ENCODE data around the gene GATM. TPM values are rescaled to one million over a fixed set of nuclear protein-coding genes. Genes with fewer than 3 reads are reported as not detected.
"Not testable (repeated sequence)": the region's sequence is repeated elsewhere in the genome, so short reads cannot be mapped to it uniquely, and the experiment has no call there.

Gene GATM
- total RNA-seq, 1 donor, result 0.72 TPM

- Histone ChIP-seq H3K9me3 (ENCODE audit: low read depth, low read length) (no peaks in the 10 kb centered on the region), H3K4me1 (ENCODE audit: insufficient read depth, low read length) (no peaks in the 10 kb centered on the region), H3K27me3 (ENCODE audit: insufficient read depth, low read length) (peaks cover 35% of the 10 kb centered on the region), H2AFZ (ENCODE audit: low read length) (no peak overlapping the region), H3K4me2 (ENCODE audit: insufficient read depth, low read length) (no peak overlapping the region), H3K27ac (ENCODE audit: low read depth, low read length) (no peak overlapping the region), H3K4me3 (ENCODE audit: insufficient read depth, low read length) (no peak overlapping the region), H3K79me2 (ENCODE audit: insufficient read depth, low read length) (no peaks in the 10 kb centered on the region), H3K36me3 (ENCODE audit: insufficient read depth, low read length) (no peaks in the 10 kb centered on the region), H4K20me1 (ENCODE audit: insufficient read depth, low read length) (no peaks in the 10 kb centered on the region)
- no peak for DNase-seq (ENCODE audit: insufficient read length, low spot score, missing footprints)
- TF ChIP-seq CTCF (IDR thresholded peaks at IDR 0.05; ENCODE audit: extremely low read depth, low read depth, low read length), result no peak
Observed at GRCh38 chr15:45372041-45372995, 6.0 kb downstream of the GATM start.

GRCh38 chr15:45371546-45371945 lies 6.8 kb downstream of the GATM start:
- Histone ChIP-seq H3K4me2 (ENCODE audit: insufficient read depth, low read length) (no peak overlapping the region), H3K4me1 (ENCODE audit: insufficient read depth, low read length) (no peaks in the 10 kb centered on the region), H3K27me3 (ENCODE audit: insufficient read depth, low read length) (peaks cover 28% of the 10 kb centered on the region), H3K79me2 (ENCODE audit: insufficient read depth, low read length) (no peaks in the 10 kb centered on the region), H3K27ac (ENCODE audit: low read depth, low read length) (no peak overlapping the region), H3K9me3 (ENCODE audit: low read depth, low read length) (no peaks in the 10 kb centered on the region), H3K36me3 (ENCODE audit: insufficient read depth, low read length) (no peaks in the 10 kb centered on the region), H2AFZ (ENCODE audit: low read length) (no peak overlapping the region), H4K20me1 (ENCODE audit: insufficient read depth, low read length) (no peaks in the 10 kb centered on the region), H3K4me3 (ENCODE audit: insufficient read depth, low read length) (no peak overlapping the region)
- no peak for DNase-seq (ENCODE audit: insufficient read length, low spot score, missing footprints)
- no peak for TF ChIP-seq CTCF (IDR thresholded peaks at IDR 0.05; ENCODE audit: extremely low read depth, low read depth, low read length)

GRCh38 chr15:45370042-45370441 lies 8.3 kb downstream of the GATM start:
- not testable (repeated sequence) for H3K9me3 ChIP-seq (ENCODE audit: low read depth, low read length); DNase-seq (ENCODE audit: insufficient read length, low spot score, missing footprints); H3K4me1 ChIP-seq (ENCODE audit: insufficient read depth, low read length); H4K20me1 ChIP-seq (ENCODE audit: insufficient read depth, low read length); H3K4me2 ChIP-seq (ENCODE audit: insufficient read depth, low read length); H3K36me3 ChIP-seq (ENCODE audit: insufficient read depth, low read length); H3K27ac ChIP-seq (ENCODE audit: low read depth, low read length); H3K4me3 ChIP-seq (ENCODE audit: insufficient read depth, low read length); H3K79me2 ChIP-seq (ENCODE audit: insufficient read depth, low read length); H2AFZ ChIP-seq (ENCODE audit: low read length)
- H3K27me3 ChIP-seq (ENCODE audit: insufficient read depth, low read length), result peaks cover 14% of the 10 kb centered on the region

- not testable (repeated sequence) for H3K36me3 ChIP-seq (ENCODE audit: insufficient read depth, low read length); H3K4me2 ChIP-seq (ENCODE audit: insufficient read depth, low read length); H4K20me1 ChIP-seq (ENCODE audit: insufficient read depth, low read length); H3K4me3 ChIP-seq (ENCODE audit: insufficient read depth, low read length); DNase-seq (ENCODE audit: insufficient read length, low spot score, missing footprints); H3K27me3 ChIP-seq (ENCODE audit: insufficient read depth, low read length); H3K4me1 ChIP-seq (ENCODE audit: insufficient read depth, low read length); H3K27ac ChIP-seq (ENCODE audit: low read depth, low read length); H3K79me2 ChIP-seq (ENCODE audit: insufficient read depth, low read length); H2AFZ ChIP-seq (ENCODE audit: low read length); H3K9me3 ChIP-seq (ENCODE audit: low read depth, low read length)
Observed at GRCh38 chr15:45367222-45367621, 11.1 kb downstream of the GATM start.

GRCh38 chr15:45364271-45364670 lies 14.1 kb downstream of the GATM start:
- TF ChIP-seq CTCF (IDR thresholded peaks at IDR 0.05; ENCODE audit: extremely low read depth, low read depth, low read length), result no peak
- DNase-seq (ENCODE audit: insufficient read length, low spot score, missing footprints), result no peak
- Histone ChIP-seq H3K27ac (ENCODE audit: low read depth, low read length) (no peak overlapping the region), H3K4me1 (ENCODE audit: insufficient read depth, low read length) (no peaks in the 10 kb centered on the region), H3K9me3 (ENCODE audit: low read depth, low read length) (no peaks in the 10 kb centered on the region), H4K20me1 (ENCODE audit: insufficient read depth, low read length) (no peaks in the 10 kb centered on the region), H3K27me3 (ENCODE audit: insufficient read depth, low read length) (peaks cover 3% of the 10 kb centered on the region), H2AFZ (ENCODE audit: low read length) (no peak overlapping the region), H3K79me2 (ENCODE audit: insufficient read depth, low read length) (no peaks in the 10 kb centered on the region), H3K4me2 (ENCODE audit: insufficient read depth, low read length) (no peak overlapping the region), H3K4me3 (ENCODE audit: insufficient read depth, low read length) (no peak overlapping the region), H3K36me3 (ENCODE audit: insufficient read depth, low read length) (no peaks in the 10 kb centered on the region)
